GM04504 (cell line): ENCODE data around the gene GOLT1A.

Source experiments
- DNase-seq: peaks from one replicate; pipeline ENCODE4 v3.0.0-alpha.2; 2012; ENCODE audit warnings: low read depth

Gene GOLT1A, protein sequence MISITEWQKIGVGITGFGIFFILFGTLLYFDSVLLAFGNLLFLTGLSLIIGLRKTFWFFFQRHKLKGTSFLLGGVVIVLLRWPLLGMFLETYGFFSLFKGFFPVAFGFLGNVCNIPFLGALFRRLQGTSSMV

DNA sequence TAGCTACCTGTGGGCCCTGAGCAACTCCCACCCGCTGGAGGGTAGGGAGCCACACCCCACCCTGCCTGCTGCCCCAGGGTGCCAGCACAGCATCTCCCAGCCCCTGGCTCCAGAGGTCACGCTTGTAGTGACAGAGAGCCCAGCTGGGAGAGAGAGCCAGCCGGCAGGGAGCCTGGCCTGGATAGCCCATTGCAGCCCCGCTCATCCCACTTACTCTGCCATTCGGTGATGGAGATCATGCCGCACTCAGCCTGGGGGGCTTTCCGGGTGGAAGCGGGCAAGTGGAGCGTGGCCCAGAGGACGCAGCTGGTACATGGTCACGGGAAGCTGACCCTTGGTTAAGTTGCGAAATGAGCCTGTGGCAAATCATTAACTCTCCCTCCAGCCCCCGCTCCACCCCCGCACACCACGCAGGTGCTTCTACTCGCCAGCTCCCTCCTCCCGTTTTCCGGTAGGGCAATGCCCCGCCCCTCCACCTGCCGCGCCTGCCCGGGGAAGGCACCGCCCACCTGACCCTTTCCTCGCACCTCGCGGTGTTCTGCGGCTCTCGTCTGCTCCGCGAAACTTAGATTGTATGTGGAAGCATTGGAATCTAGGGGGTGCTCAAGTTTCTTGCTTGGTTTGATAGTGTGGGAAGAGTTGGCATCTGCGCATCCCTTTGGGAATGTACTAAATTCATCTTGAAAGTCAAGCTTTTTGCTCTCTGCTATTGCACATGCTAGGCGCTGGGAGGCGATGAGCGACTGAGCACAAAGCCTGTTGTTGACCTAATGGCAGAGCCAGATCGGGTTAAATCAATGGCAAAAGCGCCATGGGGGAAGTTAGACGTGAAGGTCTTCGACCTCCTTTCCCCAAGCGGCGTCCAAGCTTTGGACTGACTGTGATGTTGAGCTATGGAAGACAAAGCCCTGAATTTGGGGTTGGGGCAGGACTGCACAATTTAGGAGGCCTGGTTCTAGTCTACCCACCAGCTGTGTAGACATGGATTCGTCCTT lies at the start of gene GOLT1A:
Gene GOLT1A, minus strand, starts transcription at position 321 of the 995 bp plus-strand sequence. Its CDS starts 82 bp downstream, at position 239.
- DNase-seq, result peak; percentile 43

DNA sequence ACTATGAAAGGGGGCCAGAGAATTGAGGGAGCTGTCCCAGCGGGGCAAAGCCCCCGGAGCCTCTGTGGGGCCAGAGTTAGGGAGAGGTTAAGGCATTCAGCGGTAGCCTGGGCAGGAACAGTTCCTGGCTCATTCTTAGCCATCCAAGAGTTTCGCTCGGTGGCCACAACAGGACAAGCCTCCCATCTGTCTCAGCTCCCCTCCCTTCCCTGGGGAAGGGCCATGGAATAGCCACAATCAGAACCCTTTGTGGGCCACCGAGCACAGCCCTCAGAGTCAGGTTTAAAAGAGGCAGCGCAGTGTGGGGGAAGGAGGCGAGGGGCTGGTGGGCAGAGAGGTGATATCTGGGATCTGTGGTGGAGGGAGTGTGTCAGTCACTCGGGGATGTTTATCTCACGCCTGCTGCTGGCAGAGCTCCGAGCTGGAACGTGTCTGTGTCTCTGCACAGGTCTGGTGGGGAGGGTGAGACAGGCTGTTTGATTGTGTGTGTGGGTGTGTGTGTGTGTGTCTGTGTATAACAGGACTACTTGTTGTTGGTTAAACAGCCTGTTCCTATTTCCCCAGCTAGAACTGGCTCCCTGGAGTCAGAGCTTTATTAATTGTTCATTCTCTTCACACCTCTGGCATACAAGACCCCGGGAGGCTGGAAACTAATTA lies 49.6 kb upstream of the GOLT1A start:
- no peak for DNase-seq

DNA sequence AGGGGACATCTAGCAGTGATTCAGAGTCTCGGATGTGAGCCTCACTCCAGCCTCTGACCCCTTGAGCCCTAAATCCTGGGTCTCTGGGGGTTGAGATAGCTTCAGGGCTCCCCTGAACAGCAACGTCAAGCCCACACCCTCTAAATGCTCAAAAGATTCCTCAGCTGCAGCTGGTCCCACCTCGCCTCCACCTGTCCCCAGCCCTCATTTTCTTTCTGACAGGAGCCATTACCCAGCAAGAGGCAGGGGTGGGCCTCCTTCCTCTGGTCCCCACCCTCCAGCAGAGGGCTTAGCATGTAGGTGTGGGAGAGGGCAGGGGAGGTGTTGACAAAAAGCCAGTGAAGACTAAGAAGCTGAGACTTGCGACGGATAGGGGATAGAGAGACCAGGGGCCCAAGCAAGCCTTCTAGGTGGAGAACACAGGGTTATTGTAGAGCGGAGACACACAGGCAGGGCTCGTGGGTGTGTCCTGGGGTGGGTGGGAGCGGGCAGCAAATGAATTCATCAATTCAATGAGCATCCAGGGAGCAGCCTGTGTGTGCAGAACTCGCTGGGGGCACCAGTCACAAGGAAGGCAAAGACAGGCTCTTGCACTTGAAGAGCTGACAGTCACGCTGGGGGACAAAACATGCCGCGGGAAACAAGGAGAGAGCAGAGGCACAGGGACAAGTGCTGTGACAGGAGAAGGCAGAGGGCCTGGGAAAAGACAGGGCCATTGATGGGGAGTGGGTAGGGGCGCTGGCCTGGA lies 48.9 kb upstream of the GOLT1A start:
- DNase-seq, result no peak

DNA sequence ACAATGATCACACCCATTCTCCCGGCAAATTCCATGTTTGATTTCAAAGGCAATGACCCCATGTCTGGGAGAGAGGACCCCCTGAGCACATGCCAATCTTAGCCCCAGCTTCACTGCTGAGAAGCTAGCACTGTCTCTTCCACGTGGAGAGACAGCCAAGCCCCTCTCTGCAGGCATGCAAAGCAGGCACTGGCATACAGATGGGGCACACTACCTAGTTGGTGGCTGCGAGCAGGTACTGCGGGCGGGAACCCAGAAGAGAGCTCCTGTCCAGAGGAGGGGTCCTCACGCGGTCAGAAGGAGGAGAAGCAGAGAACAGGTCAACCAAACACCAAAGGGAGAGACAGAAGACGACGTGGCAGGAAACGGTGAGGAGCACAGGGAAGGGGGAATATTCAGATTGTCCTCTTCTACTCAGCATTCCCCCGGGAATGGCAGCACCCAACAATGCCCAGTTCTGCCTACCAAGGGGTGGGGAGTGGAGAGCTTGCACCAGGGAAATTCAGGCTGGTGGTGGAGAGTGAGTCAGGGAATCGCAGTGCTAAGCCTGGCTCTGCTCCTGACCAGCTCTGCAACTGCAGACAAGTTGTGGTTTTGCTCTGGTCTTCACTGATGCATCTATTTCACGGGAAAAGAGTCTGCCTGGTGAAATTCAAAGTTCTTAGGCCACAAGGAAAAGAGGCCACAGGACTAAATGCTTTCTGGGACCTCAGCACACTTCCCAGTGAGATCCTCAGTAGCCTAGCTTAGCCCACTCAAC lies 48.1 kb upstream of the GOLT1A start:
- DNase-seq, result no peak

DNA sequence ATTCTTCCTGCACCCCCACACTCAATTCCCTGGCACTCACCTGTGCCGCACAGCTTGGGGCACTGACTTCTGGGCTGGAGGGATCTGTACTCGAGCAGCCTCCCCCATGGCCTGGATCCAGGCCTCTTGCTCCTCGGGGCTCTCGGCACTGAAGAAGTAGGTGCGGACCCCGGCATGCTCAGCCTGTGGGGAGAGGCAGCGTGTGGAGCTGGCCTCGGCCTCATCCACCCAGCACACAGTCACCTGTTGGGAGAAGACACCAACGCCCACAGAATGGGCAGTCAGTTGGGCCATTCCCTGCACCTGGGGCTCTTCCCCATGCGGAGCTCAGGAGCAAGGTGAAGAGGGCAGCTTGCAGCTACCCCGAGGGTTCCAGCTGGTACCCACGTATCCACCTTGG lies 47.5 kb upstream of the GOLT1A start:
- no peak for DNase-seq

DNA sequence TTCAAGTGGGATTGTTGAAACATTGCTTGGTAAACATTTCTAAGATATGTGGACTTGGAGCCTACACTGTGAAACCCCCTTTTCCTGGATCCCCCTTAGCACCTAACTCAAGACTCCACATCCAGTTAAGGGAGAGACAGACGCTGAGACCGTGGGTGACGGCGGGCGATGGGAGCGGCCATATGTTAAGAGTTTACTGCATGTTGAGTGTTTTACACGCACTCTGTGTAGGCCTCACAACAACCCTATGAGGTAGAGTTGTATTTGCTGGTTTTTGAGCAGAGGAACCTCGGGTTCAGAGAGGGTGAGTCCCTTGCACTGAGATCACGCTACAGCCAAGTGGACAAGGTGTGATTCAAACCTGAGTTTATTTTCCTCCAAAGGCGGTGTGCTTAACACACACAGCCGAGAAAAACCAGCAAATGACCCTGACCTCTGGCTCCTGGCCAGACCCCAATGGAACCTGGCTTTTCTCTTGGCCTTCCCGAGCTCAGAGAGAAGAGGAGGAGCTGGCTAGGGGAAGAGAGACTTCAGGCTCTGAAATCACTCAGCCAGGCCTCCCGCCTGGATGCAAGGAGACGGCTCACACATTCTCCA lies 46.9 kb upstream of the GOLT1A start:
- no peak for DNase-seq

DNA sequence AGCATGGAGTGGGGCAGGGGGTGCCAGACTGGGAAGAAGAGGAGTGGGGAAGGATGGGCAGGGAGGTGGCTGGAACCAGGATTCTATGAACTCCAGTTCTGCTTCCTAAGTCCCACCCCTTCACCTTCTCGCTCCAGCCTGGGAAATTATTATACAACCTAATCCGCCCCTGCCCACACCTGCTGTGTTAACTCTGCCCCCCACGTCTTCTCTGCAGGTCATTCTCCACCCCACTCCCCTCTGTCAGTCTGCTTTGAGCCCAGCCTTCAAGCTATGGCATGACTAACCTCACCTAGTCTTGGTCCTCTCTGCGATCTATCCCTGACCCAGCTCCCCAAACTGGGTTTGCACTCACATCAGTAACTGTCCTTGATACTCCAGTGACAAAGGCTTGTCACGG lies 46.0 kb upstream of the GOLT1A start:
- DNase-seq, result no peak

DNA sequence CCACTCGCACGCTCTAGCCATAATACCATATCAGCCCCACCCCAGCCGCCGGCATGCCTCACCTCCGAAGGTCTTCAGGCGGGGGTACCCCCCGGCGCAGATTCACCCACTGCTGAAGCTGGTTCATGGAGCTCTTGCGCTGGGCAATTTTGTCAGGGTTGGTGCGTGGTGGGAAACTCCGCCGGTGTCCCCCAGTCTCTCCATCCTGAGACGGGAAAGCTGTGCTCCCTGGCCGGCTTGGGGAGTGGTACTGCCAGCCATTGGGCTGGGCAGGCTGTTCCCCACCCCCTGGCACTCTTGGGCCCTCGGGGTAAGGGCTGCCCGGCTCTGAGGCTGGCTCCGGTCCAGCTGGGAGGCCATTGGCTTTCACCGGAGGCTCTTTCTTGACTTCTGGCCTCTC lies 45.4 kb upstream of the GOLT1A start:
- DNase-seq, result no peak

DNA sequence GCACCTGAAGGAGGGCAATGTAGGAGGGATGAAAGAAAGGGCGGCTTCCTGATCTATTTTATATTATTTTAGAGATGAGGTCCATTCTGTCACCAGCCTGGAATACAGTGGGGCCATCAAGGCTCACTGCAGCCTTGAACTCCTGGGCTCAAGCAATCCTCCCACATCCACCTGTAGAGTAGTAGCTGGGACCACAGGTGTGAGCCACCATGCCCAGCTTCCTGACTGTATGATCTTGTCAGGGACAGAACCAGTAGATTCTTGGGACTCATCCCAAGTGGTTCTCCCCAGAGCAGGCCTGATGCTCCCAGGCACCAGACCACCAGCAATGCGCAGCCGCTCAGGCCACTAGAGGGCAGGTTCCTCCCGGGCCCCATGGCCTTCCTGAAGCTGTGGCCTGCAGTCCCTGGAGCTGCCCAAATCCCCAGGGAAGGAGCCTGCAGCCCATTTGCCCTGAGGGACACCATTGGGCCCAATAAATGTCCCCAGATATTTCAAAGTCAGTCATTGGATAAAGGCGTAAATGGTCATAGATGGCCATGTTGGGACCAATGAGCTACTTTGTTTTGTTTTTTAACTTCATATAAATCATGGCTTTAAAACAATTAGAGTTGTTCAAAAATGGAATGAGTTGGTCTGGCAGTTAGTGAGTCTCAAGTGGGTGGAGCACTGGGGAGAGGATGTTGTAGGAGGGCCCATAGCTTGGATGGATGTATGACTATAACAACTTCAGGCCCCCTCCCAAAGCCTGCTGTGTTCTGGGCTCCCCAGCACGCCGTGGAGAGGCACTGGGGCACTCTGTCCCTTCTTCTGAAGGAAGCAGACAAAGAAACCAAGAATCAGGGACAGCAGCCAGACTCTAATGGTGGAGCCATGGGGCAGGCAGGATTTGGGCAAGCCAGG lies 44.7 kb upstream of the GOLT1A start:
- DNase-seq, result no peak

DNA sequence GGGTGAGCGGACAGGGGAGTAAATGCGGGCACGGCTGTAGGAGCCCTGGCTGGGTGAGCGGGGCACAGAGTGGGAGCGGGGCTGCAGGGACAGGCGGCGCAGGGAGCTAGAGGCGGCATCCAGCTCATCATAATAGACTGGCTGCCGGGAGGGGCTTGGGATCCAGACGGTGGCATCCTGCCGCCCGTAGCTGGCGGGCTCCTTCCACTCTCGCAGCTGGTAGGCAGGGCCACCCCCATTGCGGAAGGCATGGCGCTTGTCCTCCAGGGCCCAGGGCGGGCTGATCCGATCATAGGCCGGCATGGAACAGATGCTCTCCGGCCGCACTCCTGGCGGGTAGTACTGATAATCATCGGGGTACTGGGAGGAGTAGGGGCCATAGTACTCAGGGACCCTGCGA lies 43.7 kb upstream of the GOLT1A start:
- no peak for DNase-seq

DNA sequence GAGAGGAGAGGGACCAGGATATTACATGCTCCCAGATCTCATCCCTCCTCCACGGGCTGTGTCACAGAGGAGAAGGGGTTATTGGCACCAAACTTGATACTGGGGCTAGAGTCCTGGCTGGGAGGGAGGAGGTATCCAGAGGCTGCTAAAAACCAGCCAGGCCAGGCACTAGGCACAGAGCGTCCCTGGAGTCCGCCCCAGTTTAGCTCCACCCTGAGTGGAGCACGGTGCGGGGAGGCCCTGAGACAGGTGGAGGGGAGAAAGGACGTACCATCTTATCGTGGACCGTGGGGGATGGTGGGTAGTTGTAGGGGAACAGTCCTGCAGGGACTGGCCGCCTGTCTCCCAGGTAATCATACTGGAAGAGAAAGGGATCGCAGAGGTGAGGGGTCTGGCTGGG lies 42.7 kb upstream of the GOLT1A start:
- DNase-seq, result no peak

DNA sequence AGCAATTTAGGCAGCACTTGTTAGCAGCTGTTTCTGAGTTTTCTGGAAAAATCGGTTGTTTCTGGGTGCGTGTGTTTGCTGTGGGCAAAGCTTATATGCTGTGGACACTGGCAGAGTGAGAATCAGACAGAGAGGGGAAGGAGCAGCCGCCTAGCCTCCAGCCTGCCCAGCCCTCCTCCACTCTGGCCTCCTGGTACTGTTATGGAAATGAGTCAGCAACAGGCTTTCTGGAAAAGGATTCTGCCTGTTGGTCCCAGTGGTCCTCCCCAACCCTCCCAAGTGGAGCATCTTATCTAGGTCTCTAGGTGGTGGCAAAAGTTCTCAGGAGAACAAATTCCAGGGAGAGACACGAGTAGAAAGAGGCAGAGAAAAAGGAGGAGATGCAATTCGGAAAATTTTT lies 42.2 kb upstream of the GOLT1A start:
- no peak for DNase-seq

DNA sequence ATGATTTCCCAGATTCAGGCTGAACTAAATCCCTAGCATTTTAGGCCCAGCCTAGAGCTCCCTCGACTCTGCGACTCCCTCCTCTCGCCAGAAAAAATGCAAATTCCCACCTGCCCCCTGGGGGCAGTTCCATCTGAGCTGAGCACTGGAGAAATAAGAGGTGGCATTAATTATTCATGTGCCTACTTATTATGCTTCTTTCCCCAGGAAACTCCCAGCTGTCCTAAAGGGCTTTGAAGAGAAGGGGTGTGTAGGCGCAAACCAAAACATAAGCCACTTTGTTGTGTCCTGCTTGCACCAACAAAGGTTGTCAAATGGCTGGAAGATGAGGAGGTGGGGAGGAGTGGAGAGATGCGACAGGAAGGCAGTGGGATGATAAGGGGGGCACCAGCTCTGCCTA lies 41.4 kb upstream of the GOLT1A start:
- no peak for DNase-seq

DNA sequence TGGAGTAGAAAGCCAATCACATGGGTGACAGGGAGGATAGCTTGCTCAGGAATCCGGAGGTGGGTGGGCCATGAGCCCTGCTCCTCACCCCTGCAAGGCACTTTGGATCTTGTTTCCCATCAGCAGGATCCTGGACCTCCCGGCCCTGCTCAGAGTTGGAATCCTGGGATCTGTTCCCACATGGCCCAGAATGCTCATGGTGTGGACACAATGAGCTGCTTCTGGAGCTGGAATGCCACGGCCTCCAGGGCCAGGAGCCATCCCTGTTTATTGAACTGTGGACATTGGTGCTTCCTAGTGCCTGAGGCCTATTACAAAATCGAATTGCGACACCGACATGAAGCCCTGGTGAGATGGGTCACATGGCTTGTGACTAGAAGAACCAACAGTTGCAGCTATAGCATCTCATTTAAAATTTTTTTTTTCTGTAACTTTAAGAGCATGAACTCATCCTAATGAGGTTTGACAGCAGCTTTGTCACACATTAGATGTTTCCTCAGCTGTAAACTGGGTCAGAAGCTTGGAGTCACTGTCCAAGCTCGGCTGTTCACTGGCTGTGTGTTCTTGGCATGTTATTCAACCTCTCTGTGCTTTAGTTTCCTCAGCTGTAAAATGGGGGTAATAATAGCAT lies 40.4 kb upstream of the GOLT1A start:
- peak; percentile 78 for DNase-seq

DNA sequence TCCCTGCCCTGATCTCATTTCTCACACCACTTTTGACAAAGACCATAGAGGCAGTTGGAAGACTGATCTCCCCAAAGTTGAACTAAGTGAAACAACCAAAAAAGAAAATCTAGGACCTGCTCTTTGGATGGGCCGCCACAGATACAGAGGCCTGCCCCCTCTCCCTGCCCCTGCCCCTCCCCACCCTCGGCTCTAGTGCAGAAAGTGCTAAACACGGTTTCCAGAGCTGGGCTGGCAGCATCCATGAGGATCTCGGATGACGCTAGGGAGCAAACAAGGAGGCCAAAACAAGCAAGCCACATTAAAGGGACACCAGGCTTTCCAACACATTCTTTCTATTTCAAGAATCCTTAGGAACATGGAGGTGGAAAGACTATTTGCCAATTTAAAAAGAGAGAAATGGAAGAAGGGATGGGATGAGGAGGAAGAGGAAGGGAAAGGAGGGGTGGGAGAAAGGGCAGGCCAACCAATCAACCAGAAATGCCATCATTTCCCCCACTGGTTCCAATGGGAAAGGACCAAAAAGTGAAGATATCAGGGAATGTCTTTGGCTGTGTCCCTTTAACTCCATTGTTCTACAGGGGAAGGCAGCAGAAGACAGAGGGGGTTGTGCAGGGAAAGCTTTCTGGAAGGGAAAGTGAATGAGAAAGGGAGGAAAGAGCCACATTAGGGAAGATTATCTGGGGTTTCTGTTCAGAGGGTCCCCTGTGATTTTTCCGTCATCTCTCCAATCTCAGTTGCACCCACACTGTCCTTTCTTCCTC lies 38.3 kb upstream of the GOLT1A start:
- DNase-seq, result no peak

DNA sequence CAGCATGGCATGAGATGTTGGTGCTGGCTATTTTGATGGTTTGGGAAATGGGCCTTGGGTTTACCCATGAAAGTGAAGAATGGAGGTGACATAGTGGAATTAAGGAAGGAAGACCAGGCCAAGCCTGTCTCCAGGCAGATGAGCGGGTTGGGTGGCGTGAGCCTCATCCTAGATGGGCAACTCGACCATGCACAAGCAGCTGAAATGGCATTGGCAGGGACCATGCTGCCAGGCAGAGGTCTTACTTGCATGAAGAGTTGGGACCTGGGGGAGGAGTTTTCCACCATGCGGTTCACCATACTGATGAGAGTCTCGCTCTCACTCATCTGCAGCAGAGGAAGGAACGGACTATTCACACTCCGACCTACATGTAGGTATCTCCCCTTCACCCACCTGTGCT lies 37.5 kb upstream of the GOLT1A start:
- no peak for DNase-seq

DNA sequence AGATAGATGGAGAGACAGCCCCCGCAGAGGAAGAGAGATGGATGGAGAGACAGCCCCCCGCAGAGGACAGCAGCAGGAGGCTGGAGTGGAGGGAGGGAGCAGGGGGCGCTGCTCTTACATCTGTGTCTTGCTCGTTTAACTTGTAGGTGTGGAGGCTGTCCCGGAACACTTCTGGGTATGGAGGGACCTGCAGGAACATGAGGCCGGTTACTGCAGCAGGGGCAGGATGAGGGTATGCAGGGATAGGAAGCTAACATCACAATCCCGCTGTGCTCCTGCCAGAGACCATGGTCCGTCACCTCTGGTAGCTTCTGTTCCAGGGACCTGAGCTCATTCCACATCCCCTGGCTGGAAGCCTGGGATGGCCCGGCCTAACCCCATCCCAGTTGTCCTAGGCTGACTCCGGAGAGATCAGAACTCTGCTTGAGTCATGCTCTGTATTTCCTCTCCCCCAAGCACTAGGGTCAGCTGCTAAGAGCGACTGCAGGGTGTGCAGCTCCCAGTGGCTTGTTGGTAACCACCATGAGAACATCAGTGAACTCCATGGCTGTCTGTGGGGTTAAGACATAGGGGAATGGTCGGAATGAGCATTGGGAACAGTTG lies 36.7 kb upstream of the GOLT1A start:
- DNase-seq, result no peak

DNA sequence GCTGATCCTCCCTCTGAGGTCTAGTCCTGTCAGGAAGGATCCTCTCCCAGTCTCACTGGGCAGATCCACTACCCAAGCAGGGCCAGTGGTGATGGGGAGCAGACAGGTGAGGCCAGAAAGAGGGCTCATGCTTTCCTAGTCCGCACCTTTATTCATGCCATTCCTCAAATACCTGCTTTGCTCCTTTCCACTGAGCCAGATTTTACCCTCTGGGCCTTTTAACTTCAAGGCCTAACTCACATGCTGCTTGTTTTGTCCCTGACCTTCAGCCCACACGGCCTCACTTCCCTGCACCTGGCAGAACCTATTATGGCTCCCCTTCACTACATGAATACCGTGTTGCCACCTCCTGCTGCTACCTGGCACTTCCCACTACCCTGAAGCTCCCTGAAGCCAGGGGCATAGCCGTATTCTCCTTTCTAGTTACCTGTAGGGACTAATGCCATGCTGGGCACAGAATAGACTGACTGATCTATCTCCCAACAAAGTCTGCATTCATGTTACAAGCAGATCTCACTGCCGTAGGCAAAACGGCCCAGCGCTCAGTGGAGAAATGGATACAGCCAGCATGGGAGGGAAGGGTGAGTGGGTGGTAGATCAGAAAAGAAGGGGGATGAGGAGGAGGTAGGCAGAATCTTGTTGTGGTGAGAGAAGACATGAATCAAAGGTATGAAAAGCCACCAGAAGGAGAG lies 36.1 kb upstream of the GOLT1A start:
- no peak for DNase-seq
